Measurements from ENCODE around the gene UBE2C. TPM values are rescaled to one million over a fixed set of nuclear protein-coding genes. Genes with fewer than 3 reads are reported as not detected.

UBE2C gene
- total RNA-seq, 1 experiment from 2014 or later: 268 TPM

GRCh38 chr20:45836841-45837240 lies 24.4 kb downstream of the UBE2C start:
- no CpG with 5 or more reads among the region's 1 CpG for WGBS (ENCODE audit: extremely low coverage, insufficient read length, low lambda C conversion rate)
- Histone ChIP-seq H3K4ac (ENCODE audit: low read depth, low read length) (no peak overlapping the region), H3K27ac (ENCODE audit: insufficient read length, low read depth, low read length) (no peak overlapping the region), H3K18ac (ENCODE audit: insufficient read length, low read depth, low read length) (no peak overlapping the region), H2BK5ac (ENCODE audit: insufficient read length, low read length) (no peak overlapping the region), H2AFZ (ENCODE audit: low read length) (no peak overlapping the region), H3K79me2 (ENCODE audit: insufficient read depth, low read length) (no peaks in the 10 kb centered on the region), H3K4me1 (ENCODE audit: insufficient read depth, low read length) (peaks cover 4% of the 10 kb centered on the region; the same call in 1 of the 2 replicates), H3K14ac (ENCODE audit: insufficient read depth, low read length) (no peak overlapping the region), H2BK120ac (ENCODE audit: low read depth, low read length, poor library complexity, severe bottlenecking) (no peak overlapping the region), H2BK12ac (ENCODE audit: insufficient read length, low read depth, low read length) (no peak overlapping the region), H4K8ac (replicated peaks; ENCODE audit: insufficient read length, low read depth, low read length) (no peak overlapping the region), H3K23me2 (ENCODE audit: insufficient read length, low read depth, low read length, poor library complexity, severe bottlenecking) (peaks cover 12% of the 10 kb centered on the region), H3K4me2 (ENCODE audit: insufficient read depth, insufficient read length, low read length) (no peak overlapping the region), H3K56ac (ENCODE audit: insufficient read length, low read depth, low read length) (no peak overlapping the region), H2BK20ac (ENCODE audit: low read depth, low read length, poor library complexity, severe bottlenecking) (no peak overlapping the region), H3K79me1 (ENCODE audit: insufficient read depth, low read depth, low read length, poor library complexity, severe bottlenecking) (peaks cover 5% of the 10 kb centered on the region), H4K5ac (ENCODE audit: insufficient read length, low read depth, low read length) (no peak overlapping the region), H2BK15ac (ENCODE audit: low read depth, low read length) (no peak overlapping the region), H2AK5ac (ENCODE audit: insufficient read length, low read length) (no peak overlapping the region), H3K23ac (ENCODE audit: insufficient read length, low read depth, low read length) (no peak overlapping the region), H4K91ac (ENCODE audit: insufficient read length, low read depth, low read length) (no peak overlapping the region), H4K20me1 (ENCODE audit: control insufficient read depth, insufficient read depth, insufficient read length) (no peaks in the 10 kb centered on the region), H3K27me3 (ENCODE audit: insufficient read depth, low read length) (no peaks in the 10 kb centered on the region), H3K9ac (ENCODE audit: extremely low read depth, insufficient read length, low read length) (no peak overlapping the region), H3K9me3 (ENCODE audit: control insufficient read depth, low read depth, low read length) (no peaks in the 10 kb centered on the region), H3T11ph (ENCODE audit: low read length) (no peak overlapping the region)
- no peak for TF ChIP-seq CTCF (conservative IDR thresholded peaks at IDR 0.05)
- Mint-ChIP-seq H3K9me3 (no peaks in the 10 kb centered on the region), H3K27ac (no peak overlapping the region), H3K36me3 (ENCODE audit: insufficient read depth in 1 of 3, low read depth in 3 of 3) (peaks cover 2 to 37% (median 33%) of the 10 kb centered on the region in 3 experiments; a peak in 6 of 7 replicates), H3K27me3 (ENCODE audit: low read depth) (no peaks in the 10 kb centered on the region), H3K4me3 (no peak overlapping the region), H3K4me1 (peaks cover 22 to 23% of the 10 kb centered on the region in 2 experiments)
- no peak for DNase-seq
